HG02885 (cell line): ENCODE measurements around the gene DENND2C.
A peak's percentile ranks its signal among the peaks of the same experiment; 100 is the strongest.

ENCODE experiments used
- ATAC-seq: cut with Tn5 transposase; IDR thresholded peaks from one replicate; pipeline ENCODE4 v1.9.1; 2021; ENCODE audit warnings: mild to moderate bottlenecking; ENCODE audit not compliant: unreplicated experiment, poor library complexity

DENND2C gene

DNA sequence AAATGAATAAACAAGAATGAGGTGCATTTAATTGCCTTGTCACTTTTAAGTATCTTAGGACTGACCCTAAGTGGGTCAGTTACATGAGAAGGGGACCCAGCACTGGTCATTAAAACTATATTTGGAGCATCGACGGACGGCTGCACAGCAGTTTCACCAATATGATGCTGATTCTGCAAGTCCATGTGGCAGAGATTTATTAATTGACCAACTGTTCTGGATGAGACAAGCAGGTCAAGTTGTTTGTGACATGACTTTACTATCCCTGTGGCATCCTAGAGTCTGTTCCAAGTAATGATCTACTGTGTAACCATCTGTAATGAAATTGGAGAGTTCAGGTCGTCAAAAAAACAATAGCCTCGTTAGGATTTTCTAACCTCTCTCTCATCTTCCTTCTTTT lies 16.0 kb upstream of the DENND2C start:
- ATAC-seq: no peak

- no peak for ATAC-seq
These were observed 7.8 kb upstream of the DENND2C start for GRCh38 chr1:114677691-114678090.

DNA sequence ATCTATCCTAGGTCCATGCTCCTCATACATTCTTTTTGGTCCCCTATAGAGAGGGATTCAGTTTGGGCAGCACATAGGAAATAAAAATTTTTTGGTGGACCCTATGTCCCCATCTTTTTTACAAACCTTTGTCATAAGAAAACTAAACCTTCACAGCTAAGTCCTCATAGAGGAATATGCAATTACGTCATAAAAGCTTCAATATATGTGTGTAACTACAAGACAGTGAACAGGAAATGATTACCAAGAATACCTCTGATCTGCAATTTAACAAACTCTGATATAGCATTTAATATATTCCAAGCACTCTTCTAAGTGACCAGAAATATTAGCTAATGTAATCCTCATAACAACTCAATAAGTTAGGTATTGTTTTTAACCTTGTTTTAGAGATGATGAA lies 6.3 kb upstream of the DENND2C start:
- ATAC-seq: no peak

DNA sequence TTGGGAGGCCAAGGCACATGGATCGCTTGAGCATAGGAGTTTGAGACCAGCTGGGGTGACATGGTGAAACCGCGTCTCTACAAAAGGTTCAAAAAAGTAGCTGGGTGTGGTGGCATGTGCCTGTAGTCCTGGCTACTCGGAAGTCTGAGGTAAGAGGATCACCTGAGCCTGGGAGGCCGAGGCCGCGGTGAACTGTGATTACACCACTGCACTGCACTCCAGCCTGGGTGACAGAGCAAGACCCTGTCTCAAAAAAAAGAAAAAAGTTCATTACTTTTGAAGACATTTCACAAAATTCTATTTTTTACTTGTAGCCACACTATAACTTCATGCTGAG lies 2.1 kb upstream of the DENND2C start:
- no peak for ATAC-seq

DNA sequence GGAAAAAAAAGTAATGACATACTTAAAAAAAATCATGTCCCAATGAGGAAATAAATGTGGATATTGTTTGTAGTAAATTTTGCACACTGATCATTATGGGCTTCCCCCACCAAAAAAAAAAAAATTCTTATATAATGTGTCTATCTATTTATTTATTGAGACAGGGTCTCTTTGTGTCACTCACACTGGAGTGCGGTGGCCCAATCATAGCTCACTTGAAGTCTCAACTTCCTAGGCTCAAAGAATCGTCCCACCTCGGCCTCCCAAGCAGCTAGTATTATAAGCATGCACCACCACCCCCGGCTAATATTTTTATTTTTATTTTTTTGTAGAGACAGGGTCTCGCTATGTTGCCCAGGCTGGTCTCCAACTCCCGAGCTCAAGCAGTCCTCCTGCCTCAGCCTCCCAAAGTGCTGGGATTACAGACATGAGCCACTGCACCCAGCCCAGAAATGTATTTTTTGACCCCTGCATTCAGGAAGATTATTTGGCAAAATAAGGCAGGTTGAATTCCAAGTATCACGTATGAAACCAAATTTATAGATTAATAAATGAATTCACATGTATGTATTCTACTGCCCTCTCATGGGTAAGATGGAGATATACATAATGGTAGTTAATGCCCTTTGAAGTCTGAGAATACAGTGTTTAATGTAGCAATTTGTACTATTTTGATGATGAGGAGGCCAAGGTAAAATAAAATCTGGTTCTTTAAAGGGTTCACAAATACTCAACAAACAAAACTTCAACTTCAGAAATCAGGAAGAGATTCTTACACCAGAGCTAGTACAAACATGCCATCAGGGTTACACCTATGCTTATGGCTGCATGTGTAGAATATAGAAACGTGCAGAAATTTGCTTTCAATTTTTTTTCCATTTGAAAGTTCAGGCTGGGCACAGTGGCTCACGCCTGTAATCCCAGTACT lies 1.4 kb upstream of the DENND2C start:
- no peak for ATAC-seq

- ATAC-seq: peak; percentile 98
These were observed 498 bp upstream of the DENND2C start for GRCh38 chr1:114670083-114671010.

- ATAC-seq: no peak
These were observed 876 bp downstream of the DENND2C start for GRCh38 chr1:114668784-114669561.

DNA sequence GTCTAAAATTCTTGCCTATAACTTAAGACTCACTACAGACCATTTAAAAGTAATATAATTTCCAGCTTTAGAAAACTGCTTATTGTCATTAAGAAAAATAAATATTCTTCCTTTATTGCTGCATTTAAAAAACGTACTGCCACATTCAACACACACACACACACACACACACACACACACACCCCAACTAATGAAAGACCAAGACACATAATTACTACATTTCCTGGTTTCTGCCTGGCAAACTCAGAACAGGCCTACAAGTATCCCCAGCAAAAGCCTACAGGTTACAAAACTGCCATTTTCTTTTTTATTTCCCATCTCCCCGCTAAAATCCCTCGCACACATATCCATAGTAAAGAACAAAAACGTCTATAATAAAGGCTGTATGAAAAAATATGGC lies 1.5 kb downstream of the DENND2C start:
- no peak for ATAC-seq

DNA sequence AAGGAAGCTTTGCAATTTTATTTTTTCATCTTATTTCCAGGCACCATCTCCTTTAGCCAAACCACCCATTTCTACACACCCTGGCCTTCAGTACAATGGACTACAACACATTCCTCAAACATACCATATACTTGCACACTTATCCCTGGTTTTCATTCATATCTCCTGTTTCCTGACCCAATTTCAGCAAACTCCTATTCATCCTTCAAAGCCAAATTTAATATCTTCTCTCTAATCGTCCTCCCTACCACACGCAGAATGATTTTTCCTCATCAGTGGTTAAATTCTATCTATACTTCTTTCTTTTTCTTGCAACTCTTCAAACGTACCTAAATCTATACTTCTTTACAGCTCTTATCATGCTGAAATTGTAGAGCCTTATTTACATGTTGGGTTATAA lies 2.9 kb downstream of the DENND2C start:
- ATAC-seq: no peak

- no peak for ATAC-seq
These were observed 9.6 kb downstream of the DENND2C start for GRCh38 chr1:114660238-114660637.

GRCh38 chr1:114651893-114652292 lies 18.0 kb downstream of the DENND2C start:
- ATAC-seq: no peak

- no peak for ATAC-seq
These were observed 21.3 kb downstream of the DENND2C start for GRCh38 chr1:114648503-114648902.

DNA sequence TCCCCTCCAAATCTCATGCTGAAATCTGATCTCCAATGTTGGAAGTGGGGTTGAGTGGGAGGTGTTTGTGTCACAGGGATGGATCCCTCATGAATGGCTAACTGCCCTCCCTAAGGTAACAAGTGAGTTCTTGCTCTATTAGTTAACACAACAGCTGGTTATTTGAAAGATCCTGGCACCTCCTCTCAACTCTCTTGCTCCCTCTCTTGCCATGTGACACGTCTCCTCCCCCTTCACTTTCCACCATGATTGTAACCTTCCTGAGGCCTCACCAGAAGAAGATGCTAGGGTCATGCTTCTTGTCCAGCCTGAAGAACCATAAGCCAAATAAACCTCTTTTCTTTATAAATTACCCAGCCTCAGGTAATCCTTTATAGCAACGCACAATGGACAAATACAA lies 28.5 kb downstream of the DENND2C start:
- no peak for ATAC-seq

- no peak for ATAC-seq
These were observed 30.9 kb downstream of the DENND2C start for GRCh38 chr1:114638910-114639309.

DNA sequence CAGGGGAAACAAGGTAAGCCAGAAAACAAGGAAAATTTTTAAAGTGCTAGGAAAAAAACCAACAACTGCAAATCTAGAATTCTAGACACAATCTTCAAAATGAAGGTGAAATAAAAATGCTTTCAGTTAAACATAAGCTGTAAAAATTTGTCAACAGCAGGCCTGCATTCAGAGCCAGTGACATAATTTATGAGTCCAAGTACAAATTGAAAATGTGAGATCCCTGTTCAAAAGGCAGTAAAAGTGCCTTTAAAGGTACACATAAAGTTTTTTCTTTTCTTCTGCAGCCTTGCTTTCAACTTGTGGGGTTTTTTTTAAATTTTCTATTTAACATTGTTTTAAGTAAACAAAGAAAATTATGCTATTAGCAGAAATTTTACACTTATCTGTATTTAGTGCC lies 37.4 kb downstream of the DENND2C start:
- no peak for ATAC-seq

DNA sequence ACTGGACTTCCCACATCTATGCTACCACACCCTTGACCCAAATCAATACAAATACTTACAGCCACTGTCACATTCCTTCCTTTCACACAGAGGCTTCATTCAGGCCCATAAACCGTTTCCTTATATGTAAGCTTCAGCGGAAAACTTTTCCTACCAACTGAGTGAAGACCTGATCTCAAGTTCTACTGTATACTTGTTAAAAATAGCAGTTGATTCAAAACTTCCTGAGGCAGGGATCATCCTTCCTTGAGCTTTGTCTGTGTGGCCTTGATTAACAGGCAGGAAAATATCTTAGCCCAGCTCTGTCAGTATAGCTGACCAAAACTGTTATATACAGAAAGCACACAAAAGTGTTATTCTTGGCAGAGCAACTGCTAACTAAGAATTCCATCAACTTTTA lies 42.7 kb downstream of the DENND2C start:
- ATAC-seq: no peak

DNA sequence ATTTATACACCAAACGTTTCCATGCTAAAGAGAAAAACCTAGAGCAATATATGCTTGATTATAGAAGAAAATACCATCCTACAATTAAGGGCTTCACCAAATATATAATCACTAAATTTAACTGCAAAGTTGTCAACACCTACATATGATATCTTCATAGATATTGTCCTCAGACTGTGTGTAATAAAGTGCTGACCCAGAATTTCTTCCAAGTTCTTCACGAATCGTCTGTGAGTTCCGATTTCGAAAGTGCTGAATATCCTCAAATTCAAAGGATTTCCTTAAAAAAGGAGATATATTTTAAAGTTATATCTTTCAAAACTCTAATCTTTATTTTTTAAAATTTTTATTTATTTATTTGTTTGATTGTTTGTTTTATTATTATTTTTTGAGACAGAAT lies 46.5 kb downstream of the DENND2C start:
- no peak for ATAC-seq

GRCh38 chr1:114620419-114620818 lies 49.4 kb downstream of the DENND2C start:
- no peak for ATAC-seq

DNA sequence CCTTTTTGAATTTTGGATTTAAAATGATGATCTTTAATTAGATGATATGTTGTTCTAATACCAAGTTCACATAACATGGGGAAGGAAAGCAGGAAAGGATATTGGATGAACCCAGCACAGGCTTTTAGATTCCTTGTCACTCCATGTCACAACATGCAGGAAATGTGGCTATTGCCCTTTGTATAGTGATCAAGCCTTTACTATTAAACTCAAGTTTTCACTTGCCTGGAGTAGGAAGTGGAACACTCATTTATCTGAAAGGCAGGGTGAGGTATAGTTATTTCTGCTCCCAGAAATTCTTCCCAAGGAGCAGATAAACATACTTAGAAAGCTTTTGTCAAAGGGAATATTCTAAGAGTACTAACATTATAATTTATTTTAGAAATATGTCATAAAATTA lies 51.2 kb downstream of the DENND2C start:
- ATAC-seq: no peak

GRCh38 chr1:114610546-114611245 lies 59.2 kb downstream of the DENND2C start:
- no peak for ATAC-seq
